Measurements from ENCODE around the gene MPND.

DNA sequence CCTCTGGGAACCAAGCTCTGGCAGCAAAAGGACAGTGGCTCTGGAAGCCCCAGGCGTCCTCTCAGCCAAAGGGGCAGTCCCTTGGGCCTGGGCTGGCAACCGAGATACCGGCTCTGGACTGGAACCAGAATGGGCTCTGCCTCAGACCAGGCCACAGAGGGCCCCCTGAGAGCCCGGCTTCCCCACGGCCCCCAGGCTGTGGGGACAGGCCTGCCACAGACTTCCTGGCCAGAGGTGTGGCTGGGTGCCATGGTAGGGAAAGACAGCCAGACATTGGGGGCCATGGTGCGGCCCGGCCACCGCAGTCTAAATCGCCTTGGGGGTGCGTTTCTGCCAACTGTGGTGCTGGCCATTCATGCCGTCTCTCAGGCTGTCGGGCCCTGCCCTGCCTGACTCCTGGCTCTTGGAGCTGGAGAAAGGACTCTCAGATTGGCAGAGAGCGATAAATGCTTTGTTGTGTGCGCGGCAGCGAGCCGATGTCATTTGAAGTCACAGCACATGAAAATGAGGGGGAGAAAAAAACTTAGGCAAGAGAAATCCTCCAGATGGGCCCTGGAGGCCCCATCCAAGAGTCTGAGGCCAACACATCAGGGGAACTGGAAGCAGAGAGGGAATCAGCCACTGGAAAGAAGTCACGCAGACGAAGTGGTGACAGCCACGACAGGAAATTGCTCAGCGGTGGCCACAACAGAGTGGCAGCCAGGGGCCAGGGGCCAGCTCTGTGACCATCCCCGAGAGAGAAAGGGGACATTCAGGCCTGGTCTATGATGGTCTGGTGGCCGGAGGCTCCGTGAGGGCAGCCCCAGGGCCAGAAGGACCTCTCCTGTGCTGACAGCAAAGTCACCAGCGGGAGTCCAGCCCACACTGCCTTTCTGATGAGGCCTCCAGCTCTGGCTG lies 30.5 kb downstream of the MPND start:
- TF ChIP-seq POLR2A (IDR thresholded peaks at IDR 0.05), result no peak
- TF ChIP-seq, protein P1, sequence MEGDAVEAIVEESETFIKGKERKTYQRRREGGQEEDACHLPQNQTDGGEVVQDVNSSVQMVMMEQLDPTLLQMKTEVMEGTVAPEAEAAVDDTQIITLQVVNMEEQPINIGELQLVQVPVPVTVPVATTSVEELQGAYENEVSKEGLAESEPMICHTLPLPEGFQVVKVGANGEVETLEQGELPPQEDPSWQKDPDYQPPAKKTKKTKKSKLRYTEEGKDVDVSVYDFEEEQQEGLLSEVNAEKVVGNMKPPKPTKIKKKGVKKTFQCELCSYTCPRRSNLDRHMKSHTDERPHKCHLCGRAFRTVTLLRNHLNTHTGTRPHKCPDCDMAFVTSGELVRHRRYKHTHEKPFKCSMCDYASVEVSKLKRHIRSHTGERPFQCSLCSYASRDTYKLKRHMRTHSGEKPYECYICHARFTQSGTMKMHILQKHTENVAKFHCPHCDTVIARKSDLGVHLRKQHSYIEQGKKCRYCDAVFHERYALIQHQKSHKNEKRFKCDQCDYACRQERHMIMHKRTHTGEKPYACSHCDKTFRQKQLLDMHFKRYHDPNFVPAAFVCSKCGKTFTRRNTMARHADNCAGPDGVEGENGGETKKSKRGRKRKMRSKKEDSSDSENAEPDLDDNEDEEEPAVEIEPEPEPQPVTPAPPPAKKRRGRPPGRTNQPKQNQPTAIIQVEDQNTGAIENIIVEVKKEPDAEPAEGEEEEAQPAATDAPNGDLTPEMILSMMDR (IDR thresholded peaks at IDR 0.05), result no peak

All from heart left ventricle (tissue), 13 donors.